Measurements from ENCODE around the gene GRB2. TPM values are rescaled to one million over a fixed set of nuclear protein-coding genes. Genes with fewer than 3 reads are reported as not detected.

The GRB2 gene
- polyA plus RNA-seq, 3 donors = 164 to 338 (median 262) TPM

DNA sequence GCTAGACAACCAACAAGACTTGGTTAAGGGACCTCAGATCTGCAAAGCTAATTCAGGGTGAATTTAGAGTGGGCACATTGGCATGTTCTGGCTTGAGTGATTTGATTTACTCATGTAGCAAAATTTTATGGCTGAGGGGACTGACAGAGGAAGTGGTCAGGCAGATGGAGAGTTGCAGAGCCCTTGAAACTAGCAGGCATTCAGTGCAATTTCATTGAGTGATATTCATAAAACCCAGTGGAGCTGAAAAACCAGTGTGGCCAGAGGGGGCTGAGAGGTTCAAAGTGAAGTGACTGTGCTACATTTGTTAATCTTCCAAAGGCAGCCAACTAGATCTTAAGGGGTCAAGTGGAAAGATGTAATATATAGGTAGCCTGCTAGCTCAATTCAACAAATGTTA, 48.7 kb upstream of the GRB2 start:
- Histone ChIP-seq H4K20me1 (ENCODE audit: insufficient read depth, low read length) (no peaks in the 10 kb centered on the region), H2AFZ (ENCODE audit: insufficient read depth, low read depth, low read length, poor library complexity, severe bottlenecking) (peak overlapping the region; percentile 38), H3K79me2 (ENCODE audit: insufficient read depth, low read length) (peaks cover 18% of the 10 kb centered on the region), H3K27ac (ENCODE audit: low read depth in 1 of 2, low read length in 2 of 2) (no peak overlapping the region), H3K4me3 (replicated peaks in 1 of 3; ENCODE audit: low read depth in 2 of 3, low read length in 3 of 3) (no peak overlapping the region), H3K9ac (ENCODE audit: insufficient read depth, low read length, poor library complexity, severe bottlenecking) (no peak overlapping the region), H3K27me3 (ENCODE audit: control insufficient read depth in 2 of 2, insufficient read depth in 2 of 2, low read length in 2 of 2) (no peaks in the 10 kb centered on the region), H3K9me3 (replicated peaks in 1 of 2; ENCODE audit: control insufficient read depth in 1 of 2, insufficient read depth in 1 of 2, low read length in 2 of 2) (no peaks in the 10 kb centered on the region), H3K4me2 (replicated peaks; ENCODE audit: extremely low read depth, low read length, poor library complexity, severe bottlenecking) (no peak overlapping the region), H3K4me1 (ENCODE audit: control insufficient read depth in 1 of 2, insufficient read depth in 2 of 2, low read length in 2 of 2) (peaks cover 19 to 25% of the 10 kb centered on the region in 2 donors), H3K36me3 (replicated peaks in 1 of 2; ENCODE audit: control insufficient read depth in 1 of 2, insufficient read depth in 2 of 2, low read length in 2 of 2) (no peaks in the 10 kb centered on the region)
- Mint-ChIP-seq H3K4me1 (peaks cover 29% of the 10 kb centered on the region), H3K36me3 (peaks cover 0 to 2% of the 10 kb centered on the region in 2 donors), H3K27me3 (ENCODE audit: low read depth in 3 of 3) (peaks cover 0 to 2% (median 2%) of the 10 kb centered on the region in 3 donors), H3K9me3 (no peaks in the 10 kb centered on the region), H3K4me3 (no peak overlapping the region), H3K27ac (no peak overlapping the region)
- TF ChIP-seq, protein P1, sequence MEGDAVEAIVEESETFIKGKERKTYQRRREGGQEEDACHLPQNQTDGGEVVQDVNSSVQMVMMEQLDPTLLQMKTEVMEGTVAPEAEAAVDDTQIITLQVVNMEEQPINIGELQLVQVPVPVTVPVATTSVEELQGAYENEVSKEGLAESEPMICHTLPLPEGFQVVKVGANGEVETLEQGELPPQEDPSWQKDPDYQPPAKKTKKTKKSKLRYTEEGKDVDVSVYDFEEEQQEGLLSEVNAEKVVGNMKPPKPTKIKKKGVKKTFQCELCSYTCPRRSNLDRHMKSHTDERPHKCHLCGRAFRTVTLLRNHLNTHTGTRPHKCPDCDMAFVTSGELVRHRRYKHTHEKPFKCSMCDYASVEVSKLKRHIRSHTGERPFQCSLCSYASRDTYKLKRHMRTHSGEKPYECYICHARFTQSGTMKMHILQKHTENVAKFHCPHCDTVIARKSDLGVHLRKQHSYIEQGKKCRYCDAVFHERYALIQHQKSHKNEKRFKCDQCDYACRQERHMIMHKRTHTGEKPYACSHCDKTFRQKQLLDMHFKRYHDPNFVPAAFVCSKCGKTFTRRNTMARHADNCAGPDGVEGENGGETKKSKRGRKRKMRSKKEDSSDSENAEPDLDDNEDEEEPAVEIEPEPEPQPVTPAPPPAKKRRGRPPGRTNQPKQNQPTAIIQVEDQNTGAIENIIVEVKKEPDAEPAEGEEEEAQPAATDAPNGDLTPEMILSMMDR (IDR thresholded peaks at IDR 0.05) = no peak
- intact Hi-C loops (cut with micrococcal nuclease) = no loop called here
- DNase-seq = no peak

DNA sequence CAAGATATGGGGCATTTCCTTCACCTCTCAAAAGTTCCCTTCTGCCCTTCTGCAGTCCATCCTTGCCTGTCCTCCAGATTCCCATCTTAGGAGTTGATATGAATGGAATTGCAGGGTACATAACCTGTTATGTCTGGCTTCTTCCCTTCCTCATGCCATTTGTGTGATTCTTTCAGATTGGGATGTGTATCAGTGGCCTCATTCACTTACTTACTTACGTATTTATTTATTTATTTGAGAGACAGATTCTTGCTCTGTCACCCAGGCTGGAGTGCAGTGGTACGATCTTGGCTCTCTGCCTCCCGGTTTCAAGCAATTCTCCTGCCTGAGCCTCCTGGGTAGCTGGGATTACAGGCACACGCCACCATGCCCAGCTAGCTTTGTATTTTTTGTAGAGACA, 44.8 kb upstream of the GRB2 start:
- no peaks in the 10 kb centered on the region for H3K36me3 Mint-ChIP-seq
- no peak overlapping the region for H3K4me2 ChIP-seq (replicated peaks; ENCODE audit: extremely low read depth, low read length, poor library complexity, severe bottlenecking)
- WGBS (ENCODE audit: insufficient coverage) = 93% methylated on average over 2 of the region's 4 CpGs
- no peak overlapping the region for H2AFZ ChIP-seq (ENCODE audit: insufficient read depth, low read depth, low read length, poor library complexity, severe bottlenecking)
- H3K9me3 Mint-ChIP-seq = peaks cover 0 to 5% (median 0%) of the 10 kb centered on the region in 7 donors
- H3K4me3 Mint-ChIP-seq = no peak overlapping the region
- H3K79me2 ChIP-seq (ENCODE audit: insufficient read depth, low read length) = no peaks in the 10 kb centered on the region
- no peaks in the 10 kb centered on the region for H3K4me1 ChIP-seq (ENCODE audit: control insufficient read depth in 1 of 2, insufficient read depth in 2 of 2, low read length in 2 of 2)
- H3K9ac ChIP-seq (ENCODE audit: insufficient read depth, low read length, poor library complexity, severe bottlenecking) = no peak overlapping the region
- intact Hi-C loops (cut with micrococcal nuclease) = no loop called here
- no peak overlapping the region for H3K27ac ChIP-seq (ENCODE audit: low read depth in 1 of 2, low read length in 2 of 2)
- H3K27me3 ChIP-seq (ENCODE audit: control insufficient read depth in 2 of 2, insufficient read depth in 2 of 2, low read length in 2 of 2) = no peaks in the 10 kb centered on the region
- no peaks in the 10 kb centered on the region for H3K36me3 ChIP-seq (replicated peaks in 1 of 2; ENCODE audit: control insufficient read depth in 1 of 2, insufficient read depth in 2 of 2, low read length in 2 of 2)
- peaks cover 0 to 3% (median 2%) of the 10 kb centered on the region in 3 donors for H3K27me3 Mint-ChIP-seq (ENCODE audit: low read depth in 3 of 3)
- no peak overlapping the region for H3K4me3 ChIP-seq (replicated peaks in 1 of 3; ENCODE audit: low read depth in 2 of 3, low read length in 3 of 3)
- no peaks in the 10 kb centered on the region for H3K9me3 ChIP-seq (replicated peaks in 1 of 2; ENCODE audit: control insufficient read depth in 1 of 2, insufficient read depth in 1 of 2, low read length in 2 of 2)
- peak overlapping the region in 1 of 7 donors; percentile 56 for H3K27ac Mint-ChIP-seq
- TF ChIP-seq, protein P1 (IDR thresholded peaks at IDR 0.05) = no peak
- H3K4me1 Mint-ChIP-seq = peaks cover 4% of the 10 kb centered on the region
- no peaks in the 10 kb centered on the region for H4K20me1 ChIP-seq (ENCODE audit: insufficient read depth, low read length)
- no peak for DNase-seq
